Astrocyte of the spinal cord (primary cell): ENCODE results near the gene PRSS57.

Source experiments
- DNase-seq: peaks from one replicate; pipeline ENCODE4 v3.0.0; 2011; ENCODE audit warnings: low read depth, low spot score
- H3K4me3 ChIP-seq: 2 replicates; pipeline ENCODE4 v1.5.1; 2011; ENCODE audit warnings: low read depth, mild to moderate bottlenecking, low read length, moderate library complexity
- in situ Hi-C: cut with HindIII; loops from 2 replicates; pipeline ENCODE4 v1.10.0; 2017; ENCODE audit warnings: low sequenced_read_pairs
- TF ChIP-seq, protein P1 (sequence below): IDR thresholded peaks from 2 replicates; pipeline ENCODE4 v1.5.1; 2012; ENCODE audit warnings: low read depth, mild to moderate bottlenecking, low read length, inconsistent platforms

Gene PRSS57

DNA sequence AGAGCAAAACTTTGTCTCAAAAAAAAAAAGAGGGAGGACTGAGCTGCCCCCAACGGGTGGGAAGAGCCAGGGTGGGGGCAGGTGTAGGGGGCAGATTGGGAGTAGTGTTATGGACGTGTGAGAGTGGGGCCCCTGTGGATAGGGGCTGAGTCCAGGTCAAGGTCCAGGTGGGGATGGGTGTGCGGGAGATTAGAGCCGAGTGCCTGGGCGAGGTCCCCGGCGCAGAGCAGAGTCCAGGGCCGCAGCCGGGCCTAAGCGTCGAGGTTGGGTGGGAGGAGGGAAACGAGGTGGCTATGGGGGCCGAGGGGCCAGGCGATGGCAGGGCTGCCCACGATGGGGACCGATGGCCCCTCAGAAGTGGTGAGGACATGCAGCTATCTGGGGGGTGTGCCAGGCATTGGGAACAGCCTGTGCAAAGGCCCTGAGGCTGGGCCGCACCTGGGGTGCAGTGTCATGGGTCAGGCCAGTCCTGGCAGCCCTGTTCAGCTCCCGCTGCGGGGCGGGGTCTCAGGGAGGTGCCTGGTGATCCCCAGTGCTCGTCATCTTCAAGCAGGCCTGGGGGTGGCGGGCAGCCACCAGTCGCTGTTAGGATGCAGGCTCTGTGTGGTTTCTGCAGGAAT, 43.4 kb upstream of the PRSS57 start:
- no peak for DNase-seq
- H3K4me3 ChIP-seq: no peak overlapping the region
- in situ Hi-C loops: no loop called here
- TF ChIP-seq, protein P1, sequence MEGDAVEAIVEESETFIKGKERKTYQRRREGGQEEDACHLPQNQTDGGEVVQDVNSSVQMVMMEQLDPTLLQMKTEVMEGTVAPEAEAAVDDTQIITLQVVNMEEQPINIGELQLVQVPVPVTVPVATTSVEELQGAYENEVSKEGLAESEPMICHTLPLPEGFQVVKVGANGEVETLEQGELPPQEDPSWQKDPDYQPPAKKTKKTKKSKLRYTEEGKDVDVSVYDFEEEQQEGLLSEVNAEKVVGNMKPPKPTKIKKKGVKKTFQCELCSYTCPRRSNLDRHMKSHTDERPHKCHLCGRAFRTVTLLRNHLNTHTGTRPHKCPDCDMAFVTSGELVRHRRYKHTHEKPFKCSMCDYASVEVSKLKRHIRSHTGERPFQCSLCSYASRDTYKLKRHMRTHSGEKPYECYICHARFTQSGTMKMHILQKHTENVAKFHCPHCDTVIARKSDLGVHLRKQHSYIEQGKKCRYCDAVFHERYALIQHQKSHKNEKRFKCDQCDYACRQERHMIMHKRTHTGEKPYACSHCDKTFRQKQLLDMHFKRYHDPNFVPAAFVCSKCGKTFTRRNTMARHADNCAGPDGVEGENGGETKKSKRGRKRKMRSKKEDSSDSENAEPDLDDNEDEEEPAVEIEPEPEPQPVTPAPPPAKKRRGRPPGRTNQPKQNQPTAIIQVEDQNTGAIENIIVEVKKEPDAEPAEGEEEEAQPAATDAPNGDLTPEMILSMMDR: no peak

DNA sequence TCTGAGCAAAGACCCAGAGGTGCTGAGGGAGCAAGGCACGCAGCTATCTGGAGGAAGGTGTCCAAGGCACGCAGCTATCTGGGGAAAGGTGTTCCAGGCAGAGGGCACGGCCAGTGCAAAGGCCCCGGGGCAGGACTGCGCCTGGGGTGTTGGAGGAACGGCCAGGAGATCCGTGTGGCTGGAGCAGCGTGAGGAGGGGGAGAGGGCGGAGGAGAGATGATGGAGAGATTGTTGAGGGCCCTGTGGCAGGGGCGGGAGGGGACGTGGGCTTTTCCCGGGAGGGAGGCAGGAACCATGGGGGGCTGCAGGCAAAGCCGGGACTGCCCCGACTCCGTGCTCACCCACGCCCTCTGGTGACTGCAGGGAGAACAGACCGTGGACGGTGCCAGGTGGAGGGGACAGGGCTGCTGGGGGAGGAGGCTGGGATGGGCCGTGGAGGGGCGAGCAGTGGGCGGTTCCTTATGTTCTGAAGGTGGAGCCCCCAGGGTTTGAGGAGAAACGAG, 42.4 kb upstream of the PRSS57 start:
- DNase-seq: no peak
- TF ChIP-seq, protein P1: peak; percentile 78
- H3K4me3 ChIP-seq: no peak overlapping the region
- in situ Hi-C loops: no loop called here

DNA sequence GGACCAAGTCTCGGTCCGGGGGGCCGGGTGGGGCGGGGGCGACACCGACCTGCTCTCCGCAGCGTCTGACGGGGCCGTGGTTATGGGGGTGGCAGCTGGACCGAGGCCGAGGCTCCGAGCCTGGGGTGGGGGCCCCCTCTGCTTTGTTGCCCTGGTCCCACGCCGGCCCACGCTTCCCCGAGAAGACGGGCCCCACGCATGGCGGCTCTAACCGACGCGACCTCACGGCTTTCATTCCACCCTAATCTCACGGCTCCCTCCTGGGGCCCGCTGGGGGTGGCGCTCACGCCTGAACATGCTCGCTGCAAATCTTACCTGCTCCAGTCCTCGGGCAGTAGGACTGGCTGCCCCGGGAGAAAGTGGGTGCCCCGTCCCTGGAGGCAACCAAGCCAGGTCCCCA, 40.9 kb upstream of the PRSS57 start:
- no peak for DNase-seq
- no peak overlapping the region for H3K4me3 ChIP-seq
- in situ Hi-C loops: no loop called here
- TF ChIP-seq, protein P1: no peak

DNA sequence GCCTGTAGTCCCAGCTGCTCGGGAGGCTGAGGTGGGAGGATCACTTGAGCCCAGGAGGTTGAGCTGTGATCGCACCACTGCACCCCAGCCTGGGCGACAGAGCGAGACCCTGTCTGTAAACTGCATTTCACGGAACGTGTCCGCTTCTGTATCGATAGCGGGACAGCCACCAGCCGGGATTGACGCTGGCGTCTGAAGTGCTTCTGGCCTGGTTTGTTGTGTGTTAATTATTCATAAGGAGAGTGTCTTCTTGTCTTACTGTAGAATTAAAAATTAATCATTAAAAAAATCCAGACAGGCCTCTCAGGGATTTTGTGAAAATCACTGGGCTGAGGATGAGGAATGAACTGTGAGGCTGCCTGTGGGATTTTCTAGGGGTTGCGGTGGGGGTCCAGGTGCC, 39.5 kb upstream of the PRSS57 start:
- TF ChIP-seq, protein P1: no peak
- no peak for DNase-seq
- in situ Hi-C loops: no loop called here
- no peak overlapping the region for H3K4me3 ChIP-seq

DNA sequence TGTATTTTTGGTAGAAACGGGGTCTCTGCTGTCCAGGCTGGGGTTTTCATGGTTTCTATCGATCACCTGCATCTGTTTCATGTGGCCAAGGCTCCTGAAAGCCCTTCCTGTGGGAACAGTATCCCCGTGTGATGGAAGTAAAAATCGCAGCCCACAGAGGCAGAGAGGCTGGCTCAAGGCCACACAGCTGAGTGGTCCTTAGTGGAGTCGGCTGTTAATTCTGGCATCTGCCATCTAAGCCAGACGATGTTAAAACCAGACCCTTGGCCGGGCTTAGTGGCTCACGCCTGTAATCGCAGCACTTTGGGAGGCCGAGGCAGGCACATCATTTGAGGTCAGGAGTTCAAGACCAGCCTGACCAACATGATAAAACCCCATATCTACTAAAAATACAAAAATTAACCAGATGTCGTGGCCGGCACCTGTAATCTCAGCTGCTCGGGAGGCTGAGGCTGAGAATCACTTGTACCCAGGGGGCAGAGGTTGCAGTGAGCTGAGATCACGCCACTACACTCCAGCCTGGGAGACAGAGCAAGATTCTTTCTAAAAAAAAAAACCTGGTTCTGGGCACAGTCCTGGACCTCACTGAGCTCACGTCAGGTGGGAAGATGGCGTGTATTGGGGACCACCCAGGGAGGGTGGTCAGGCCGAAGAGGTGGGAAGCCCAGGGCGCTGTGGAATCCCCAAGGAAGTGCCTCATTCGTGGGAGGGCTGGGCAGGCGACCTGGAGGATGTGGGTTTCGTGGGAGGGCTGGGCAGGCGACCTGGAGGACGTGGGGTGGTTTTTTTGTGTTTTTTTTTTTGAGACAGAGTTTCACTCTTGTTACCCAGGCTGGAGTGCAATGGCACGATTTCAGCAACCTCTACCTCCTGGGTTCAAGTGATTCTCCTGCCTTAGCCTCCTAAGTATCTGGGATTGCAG, 37.2 kb upstream of the PRSS57 start:
- TF ChIP-seq, protein P1: no peak
- DNase-seq: no peak
- H3K4me3 ChIP-seq: no peak overlapping the region
- in situ Hi-C loops: no loop called here

DNA sequence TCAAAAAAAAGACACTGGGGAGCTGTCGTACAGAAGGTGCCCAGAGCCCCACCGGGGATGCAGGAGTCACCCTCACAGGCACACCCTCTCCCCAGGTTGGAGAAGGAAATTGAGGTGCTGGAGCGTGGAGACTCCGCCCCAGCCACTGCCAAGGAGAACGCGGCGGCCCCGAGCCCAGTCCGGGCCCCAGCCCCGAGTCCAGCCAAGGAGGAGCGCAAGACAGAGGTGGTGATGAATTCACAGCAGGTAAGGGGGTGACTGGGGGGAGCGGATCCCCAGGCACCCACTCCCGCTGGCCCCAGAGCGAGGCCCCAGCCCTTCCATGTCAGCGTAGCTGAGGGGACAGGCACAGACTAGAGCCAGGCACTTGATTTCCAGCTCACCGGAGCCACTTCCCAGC, 35.7 kb upstream of the PRSS57 start:
- in situ Hi-C loops: no loop called here
- no peak for DNase-seq
- no peak overlapping the region for H3K4me3 ChIP-seq
- TF ChIP-seq, protein P1: no peak
